Left lobe of liver (tissue), 2 donors: ENCODE measurements around the gene GBX2. TPM values are rescaled to one million over a fixed set of nuclear protein-coding genes. Genes with fewer than 3 reads are reported as not detected.

Source experiments
- ATAC-seq: fragments of 200-7000 bp; cut with Tn5 transposase; one replicate; pipeline ENCODE4 v1.9.1; 2020; ENCODE audit warnings: mild to moderate bottlenecking, moderate library complexity
- DNase-seq: peaks from one replicate; pipeline ENCODE4 v3.0.0-alpha.2; 2020; ENCODE audit warnings: low spot score
- total RNA-seq: library from RNA; stranded (reverse); gene quantifications from one replicate; pipeline ENCODE4 v1.2.1, GENCODE V29; 2021
- donor health status: DM: no; HTN: no; CAD: no; lungs with moderate emphysema.
- donor health status: DM: no; HTN: yes; CAD: no.

GBX2 gene
- total RNA-seq, 1 donor from 2014 or later, result not detected

DNA sequence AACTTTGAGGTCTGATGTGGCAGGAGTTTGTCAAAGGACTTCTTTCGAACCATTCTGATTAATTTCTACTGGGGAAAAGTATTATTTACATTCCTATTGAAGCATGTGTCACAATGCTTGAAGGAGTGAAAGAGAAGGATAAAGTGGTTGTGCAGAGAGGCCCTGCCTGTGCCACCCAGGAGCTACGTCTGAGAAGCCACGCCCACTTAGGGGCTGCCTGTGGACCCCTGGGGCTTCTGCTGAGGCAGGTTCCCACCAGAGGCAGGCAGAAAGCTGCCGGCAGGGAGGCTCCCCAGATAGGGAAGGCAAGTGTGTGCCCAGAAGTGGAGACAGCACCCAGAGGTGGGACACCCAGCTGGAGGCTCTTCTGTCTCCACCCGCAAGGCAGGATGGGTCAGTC lies 47.4 kb downstream of the GBX2 start:
- DNase-seq, result no peak

DNA sequence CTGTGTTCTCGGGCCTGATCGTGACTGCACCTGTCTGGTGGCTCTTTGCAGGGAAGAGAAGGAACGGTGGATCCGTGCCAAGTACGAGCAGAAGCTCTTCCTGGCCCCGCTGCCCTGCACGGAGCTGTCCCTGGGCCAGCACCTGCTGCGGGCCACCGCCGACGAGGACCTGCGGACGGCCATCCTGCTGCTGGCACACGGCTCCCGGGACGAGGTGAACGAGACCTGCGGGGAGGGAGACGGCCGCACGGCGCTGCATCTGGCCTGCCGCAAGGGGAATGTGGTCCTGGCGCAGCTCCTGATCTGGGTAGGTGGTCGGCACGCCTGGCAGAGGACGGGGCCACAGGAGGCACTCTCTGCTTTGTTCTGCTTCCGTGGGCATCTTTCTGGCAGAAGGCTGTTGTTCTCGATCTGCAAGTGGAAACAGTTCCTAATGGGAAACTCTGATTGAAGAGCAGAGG lies 48.0 kb downstream of the GBX2 start:
- DNase-seq (no peak), ATAC-seq (no peak)

More for the DNA sequence above, 47.4 kb downstream of the GBX2 start:
- no peak for ATAC-seq

DNA sequence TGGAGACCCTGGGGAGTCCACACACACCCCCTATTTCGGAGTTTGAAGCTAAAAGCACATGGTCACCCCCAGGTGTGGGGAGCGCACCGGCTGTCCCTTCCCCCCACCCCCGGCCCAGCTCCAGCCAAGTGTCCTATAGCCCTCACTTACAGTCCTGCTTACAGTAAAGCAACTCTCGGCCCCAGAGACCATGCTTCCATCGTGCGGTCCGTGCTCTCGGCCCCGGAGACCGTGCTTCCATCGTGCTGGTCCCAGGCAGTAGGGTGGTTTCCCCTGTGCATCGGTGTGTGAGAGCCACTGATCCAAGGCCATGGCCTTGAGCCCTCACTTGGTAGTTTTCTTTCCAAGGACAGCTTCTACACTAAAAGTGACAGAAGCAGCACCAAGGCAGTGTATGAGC lies 48.7 kb downstream of the GBX2 start:
- ATAC-seq (no peak), DNase-seq (no peak)

DNA sequence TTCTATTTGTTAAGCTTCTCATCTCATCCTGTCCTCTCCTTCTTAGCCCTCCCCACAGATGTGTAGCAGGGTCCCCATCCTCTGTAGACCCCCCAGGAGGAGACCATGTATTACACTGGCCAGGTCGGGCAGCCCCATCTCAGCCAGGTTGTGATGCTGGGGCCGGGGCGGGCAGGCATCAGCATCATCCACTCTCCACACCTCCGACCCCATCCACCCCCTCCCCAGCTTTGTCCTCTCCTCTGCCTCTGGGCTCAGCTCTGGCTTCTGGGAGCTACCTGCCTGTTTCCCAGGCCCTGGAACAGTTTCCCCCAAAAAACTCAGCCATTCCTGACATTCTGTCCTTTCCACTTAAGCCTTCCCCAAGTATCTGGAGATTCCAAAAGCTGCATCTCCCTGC lies 49.2 kb downstream of the GBX2 start:
- DNase-seq, result no peak
- ATAC-seq, result no peak

DNA sequence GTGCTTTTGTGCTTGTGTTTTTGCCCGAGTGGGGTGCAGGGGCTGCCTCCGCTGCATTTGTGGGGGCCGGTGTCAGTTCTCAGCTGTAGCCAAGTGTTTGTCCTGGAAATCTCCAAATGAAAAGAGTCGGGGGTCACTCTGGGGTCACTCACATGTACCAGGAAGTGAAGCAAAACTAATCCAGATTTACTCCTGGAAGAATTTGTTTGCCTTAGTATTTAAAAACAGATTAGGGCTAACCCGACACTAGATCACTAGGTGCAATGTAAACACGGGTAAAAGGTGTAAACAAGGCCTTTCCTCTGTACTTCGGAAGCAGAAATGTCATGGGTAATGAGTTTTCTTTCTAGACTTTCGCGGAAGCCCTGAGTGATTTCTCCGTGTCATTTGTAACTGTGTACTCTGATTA lies 50.3 kb downstream of the GBX2 start:
- DNase-seq (no peak), ATAC-seq (no peak)

DNA sequence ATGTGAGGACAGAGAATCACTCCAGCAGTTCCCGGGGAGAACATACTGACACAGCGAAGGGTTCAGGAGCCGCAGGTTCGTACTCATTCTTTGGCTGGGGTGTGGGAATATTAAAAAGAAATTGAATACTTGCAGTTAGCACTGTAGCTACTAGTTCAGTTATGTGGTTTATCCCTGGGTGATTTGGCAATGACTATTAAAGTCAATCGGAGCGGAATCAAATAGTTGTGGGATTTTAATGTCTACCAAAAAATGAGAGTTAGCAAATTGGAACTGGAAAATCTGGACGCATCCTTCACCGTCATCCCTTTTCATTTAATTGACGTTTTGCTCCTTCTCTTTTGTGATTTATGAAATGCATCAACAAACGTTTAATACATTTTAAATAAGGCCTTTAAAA lies 50.8 kb downstream of the GBX2 start:
- ATAC-seq, result no peak
- no peak for DNase-seq

Other genes starting within 250 kb of the GBX2 start
- not detected for gene ASB18, start 96.0 kb upstream of the GBX2 start, total RNA-seq